Astrocyte of the spinal cord (primary cell): ENCODE results near the gene LCNL1.

Experiments
- DNase-seq: peaks from one replicate; pipeline ENCODE4 v3.0.0; 2011; ENCODE audit warnings: low read depth, low spot score
- H3K4me3 ChIP-seq: 2 replicates; pipeline ENCODE4 v1.5.1; 2011; ENCODE audit warnings: low read depth, mild to moderate bottlenecking, low read length, moderate library complexity
- CTCF ChIP-seq: IDR thresholded peaks from 2 replicates; pipeline ENCODE4 v1.5.1; 2012; ENCODE audit warnings: low read depth, mild to moderate bottlenecking, low read length, inconsistent platforms
- in situ Hi-C: cut with HindIII; loops from 2 replicates; pipeline ENCODE4 v1.10.0; 2017; ENCODE audit warnings: low sequenced_read_pairs

Gene LCNL1

GRCh38 chr9:137009938-137010732 lies 27.3 kb downstream of the LCNL1 start:
- H3K4me3 ChIP-seq: no peak overlapping the region
- DNase-seq: no peak
- no peak for TF ChIP-seq CTCF
- in situ Hi-C loops: no loop called here

GRCh38 chr9:137011156-137011555 lies 28.4 kb downstream of the LCNL1 start:
- no peak for DNase-seq
- H3K4me3 ChIP-seq: no peak overlapping the region
- in situ Hi-C loops: no loop called here
- TF ChIP-seq CTCF: no peak

- in situ Hi-C loops: no loop called here
- no peak for DNase-seq
- TF ChIP-seq CTCF: no peak
- H3K4me3 ChIP-seq: no peak overlapping the region
Measured at GRCh38 chr9:137011907-137012675, 29.3 kb downstream of the LCNL1 start.

GRCh38 chr9:137012694-137013570 lies 30.1 kb downstream of the LCNL1 start:
- no peak for TF ChIP-seq CTCF
- in situ Hi-C loops: no loop called here
- DNase-seq: no peak
- no peak overlapping the region for H3K4me3 ChIP-seq

- H3K4me3 ChIP-seq: no peak overlapping the region
- TF ChIP-seq CTCF: no peak
- DNase-seq: no peak
- in situ Hi-C loops: no loop called here
Measured at GRCh38 chr9:137013571-137013940, 30.8 kb downstream of the LCNL1 start.

GRCh38 chr9:137014166-137014565 lies 31.4 kb downstream of the LCNL1 start:
- no peak overlapping the region for H3K4me3 ChIP-seq
- in situ Hi-C loops: no loop called here
- DNase-seq: no peak
- no peak for TF ChIP-seq CTCF
